ENCODE measurements around the gene DNAJC8. TPM values are rescaled to one million over a fixed set of nuclear protein-coding genes. Genes with fewer than 3 reads are reported as not detected.

Gene DNAJC8
- total RNA-seq, 1 experiment from 2014 or later: 60.0 TPM

- Mint-ChIP-seq H3K4me1 (ENCODE audit: insufficient read depth, unreplicated experiment) (peaks cover 21% of the 10 kb centered on the region), H3K36me3 (ENCODE audit: insufficient read depth, unreplicated experiment) (peaks cover 85% of the 10 kb centered on the region), H3K9me3 (ENCODE audit: unreplicated experiment) (no peaks in the 10 kb centered on the region), H3K4me3 (ENCODE audit: unreplicated experiment) (no peak overlapping the region), H3K27ac (ENCODE audit: low read depth, unreplicated experiment) (no peak overlapping the region), H3K27me3 (ENCODE audit: insufficient read depth, unreplicated experiment) (no peaks in the 10 kb centered on the region)
- TF ChIP-seq CTCF (IDR thresholded peaks at IDR 0.05; ENCODE audit: unreplicated experiment): no peak
- BruUV-seq (replicated peaks): TSS peak; percentile 0
- DNase-seq (ENCODE audit: unreplicated experiment): no peak
- intact Hi-C loops (cut with micrococcal nuclease): no loop called here
- POLR2A ChIA-PET: interaction anchor here (0.6 to 1.0 kb wide), 3 partner anchors 9 to 55 kb away, joined by 3 to 6 read pairs (median 4); no protein-coding TSS in a partner anchor
- CTCF ChIA-PET: interaction anchor here (0.8 to 2.2 kb wide), 4 partner anchors 10 to 23 kb away, joined by 3 to 11 read pairs (median 4); no protein-coding TSS in a partner anchor
These were observed 39.5 kb upstream of the DNAJC8 start for GRCh38 chr1:28272215-28272852.

GRCh38 chr1:28269529-28269928, 36.7 kb upstream of the DNAJC8 start:
- intact Hi-C loops (cut with micrococcal nuclease): no loop called here
- Mint-ChIP-seq H3K4me1 (ENCODE audit: insufficient read depth, unreplicated experiment) (peaks cover 37% of the 10 kb centered on the region), H3K4me3 (ENCODE audit: unreplicated experiment) (no peak overlapping the region), H3K27me3 (ENCODE audit: insufficient read depth, unreplicated experiment) (no peaks in the 10 kb centered on the region), H3K27ac (ENCODE audit: low read depth, unreplicated experiment) (peak overlapping the region; percentile 51), H3K36me3 (ENCODE audit: insufficient read depth, unreplicated experiment) (peaks cover 64% of the 10 kb centered on the region), H3K9me3 (ENCODE audit: unreplicated experiment) (no peaks in the 10 kb centered on the region)
- TF ChIP-seq CTCF (IDR thresholded peaks at IDR 0.05; ENCODE audit: unreplicated experiment): no peak
- DNase-seq (ENCODE audit: unreplicated experiment): no peak
- ChIA-PET CTCF (interaction anchor here (0.6 to 1.5 kb wide), 2 partner anchors 11 to 21 kb away, joined by 3 to 7 read pairs; no protein-coding TSS in a partner anchor), POLR2A (interaction anchor here (0.6 to 0.8 kb wide), 3 partner anchors 33 to 177 kb away, joined by 3 read pairs; no protein-coding TSS in a partner anchor)
- no TSS peak for BruUV-seq (replicated peaks)

GRCh38 chr1:28267633-28268032, 34.8 kb upstream of the DNAJC8 start:
- ChIA-PET CTCF (interaction anchor here (0.5 to 0.6 kb wide), 2 partner anchors 8 to 54 kb away, joined by 3 read pairs; no protein-coding TSS in a partner anchor), POLR2A (interaction anchor here (1.2 kb wide), 1 partner anchor 32 kb away, joined by 3 read pairs; the partner anchor contains the start of gene ATP5IF1)
- intact Hi-C loops (cut with micrococcal nuclease): no loop called here
- Mint-ChIP-seq H3K27ac (ENCODE audit: low read depth, unreplicated experiment) (no peak overlapping the region), H3K4me1 (ENCODE audit: insufficient read depth, unreplicated experiment) (peaks cover 43% of the 10 kb centered on the region), H3K9me3 (ENCODE audit: unreplicated experiment) (no peaks in the 10 kb centered on the region), H3K36me3 (ENCODE audit: insufficient read depth, unreplicated experiment) (peaks cover 50% of the 10 kb centered on the region), H3K27me3 (ENCODE audit: insufficient read depth, unreplicated experiment) (no peaks in the 10 kb centered on the region), H3K4me3 (ENCODE audit: unreplicated experiment) (no peak overlapping the region)
- no TSS peak for BruUV-seq (replicated peaks)
- TF ChIP-seq CTCF (IDR thresholded peaks at IDR 0.05; ENCODE audit: unreplicated experiment): no peak
- DNase-seq (ENCODE audit: unreplicated experiment): no peak

- Mint-ChIP-seq H3K36me3 (ENCODE audit: insufficient read depth, unreplicated experiment) (peaks cover 48% of the 10 kb centered on the region), H3K9me3 (ENCODE audit: unreplicated experiment) (no peaks in the 10 kb centered on the region), H3K27ac (ENCODE audit: low read depth, unreplicated experiment) (no peak overlapping the region), H3K4me3 (ENCODE audit: unreplicated experiment) (no peak overlapping the region), H3K4me1 (ENCODE audit: insufficient read depth, unreplicated experiment) (peaks cover 43% of the 10 kb centered on the region), H3K27me3 (ENCODE audit: insufficient read depth, unreplicated experiment) (no peaks in the 10 kb centered on the region)
- DNase-seq (ENCODE audit: unreplicated experiment): no peak
- ChIA-PET POLR2A (interaction anchor here (0.7 to 1.4 kb wide), 4 partner anchors 18 to 392 kb away, joined by 3 to 10 read pairs (median 4); partner anchors contain the start of genes ATP5IF1 and MED18), CTCF (interaction anchor here (0.5 to 3.8 kb wide), 3 partner anchors 18 to 335 kb away, joined by 3 to 19 read pairs (median 3); no protein-coding TSS in a partner anchor)
- no TSS peak for BruUV-seq (replicated peaks)
- TF ChIP-seq CTCF (IDR thresholded peaks at IDR 0.05; ENCODE audit: unreplicated experiment): no peak
- intact Hi-C loops (cut with micrococcal nuclease): no loop called here
These were observed 34.1 kb upstream of the DNAJC8 start for GRCh38 chr1:28266920-28267322.

Data from MCF 10A (cell line).